HG03196 (cell line): Measurements from ENCODE around the gene GINS1.

Source experiments
- ATAC-seq: cut with Tn5 transposase; IDR thresholded peaks from one replicate; pipeline ENCODE4 v1.9.1; 2021; ENCODE audit not compliant: unreplicated experiment

GINS1 gene

GRCh38 chr20:25407311-25408169, at the start of gene GINS1:
TSS of gene GINS1 (plus strand) at chr20:25407673. CDS start at chr20:25407821, 148 bp downstream.
- ATAC-seq = peak; percentile 86

- ATAC-seq = no peak
Observed at GRCh38 chr20:25360631-25361286, 46.7 kb upstream of the GINS1 start.

GRCh38 chr20:25361287-25361683, 46.2 kb upstream of the GINS1 start:
- no peak for ATAC-seq

GRCh38 chr20:25364180-25364788, 43.2 kb upstream of the GINS1 start:
- no peak for ATAC-seq

GRCh38 chr20:25364879-25365699, 42.4 kb upstream of the GINS1 start:
- ATAC-seq = no peak

GRCh38 chr20:25368526-25368925, 38.9 kb upstream of the GINS1 start:
- no peak for ATAC-seq

GRCh38 chr20:25368976-25369375, 38.5 kb upstream of the GINS1 start:
- no peak for ATAC-seq

GRCh38 chr20:25369529-25369928, 37.9 kb upstream of the GINS1 start:
- no peak for ATAC-seq

GRCh38 chr20:25369971-25370370, 37.5 kb upstream of the GINS1 start:
- no peak for ATAC-seq

- ATAC-seq = no peak
Observed at GRCh38 chr20:25372584-25373336, 34.7 kb upstream of the GINS1 start.

- no peak for ATAC-seq
Observed at GRCh38 chr20:25374842-25375241, 32.6 kb upstream of the GINS1 start.

- no peak for ATAC-seq
Observed at GRCh38 chr20:25376236-25376635, 31.2 kb upstream of the GINS1 start.

- ATAC-seq = no peak
Observed at GRCh38 chr20:25376886-25377285, 30.6 kb upstream of the GINS1 start.

GRCh38 chr20:25378189-25378883, 29.1 kb upstream of the GINS1 start:
- no peak for ATAC-seq

GRCh38 chr20:25378884-25379733, 28.4 kb upstream of the GINS1 start:
- ATAC-seq = no peak

- no peak for ATAC-seq
Observed at GRCh38 chr20:25380945-25381614, 26.4 kb upstream of the GINS1 start.

- no peak for ATAC-seq
Observed at GRCh38 chr20:25382704-25383370, 24.6 kb upstream of the GINS1 start.

- peak; percentile 8 for ATAC-seq
Observed at GRCh38 chr20:25389401-25389857, 18.0 kb upstream of the GINS1 start.
